Aorta (tissue), 5 donors: ENCODE data around the gene NCEH1. TPM values are rescaled to one million over a fixed set of nuclear protein-coding genes. Genes with fewer than 3 reads are reported as not detected.

Source experiments
- ATAC-seq: fragments of 200-7000 bp; cut with Tn5 transposase; one replicate; pipeline ENCODE4 v1.9.1; 2022; ENCODE audit warnings: moderate library complexity; ENCODE audit not compliant: low FRiP score
- DNase-seq, 2 donors: peaks; one replicate each; pipeline ENCODE4 v3.0.0-alpha.2; 2020
- H3K27ac ChIP-seq, 2 donors: one replicate each; pipeline ENCODE4 v1.5.1; 2013; ENCODE audit warnings: low read length in 2 of 2, mild to moderate bottlenecking in 2 of 2, moderate library complexity in 2 of 2, control low read depth in 1 of 2, inconsistent platforms in 1 of 2, low read depth in 1 of 2
- H3K27me3 ChIP-seq, 2 donors: one replicate each; pipeline ENCODE4 v1.6.1; 2013; ENCODE audit warnings: control low read depth in 1 of 2, low read length in 1 of 2, mild to moderate bottlenecking in 1 of 2, moderate library complexity in 1 of 2; ENCODE audit not compliant: insufficient read depth in 2 of 2, control insufficient read depth in 1 of 2
- H3K36me3 ChIP-seq, 2 donors: one replicate each; pipeline ENCODE4 v1.6.1; 2013; ENCODE audit warnings: control low read depth in 1 of 2, low read length in 1 of 2, mild to moderate bottlenecking in 1 of 2; ENCODE audit not compliant: insufficient read depth in 2 of 2, control insufficient read depth in 1 of 2
- H3K4me1 ChIP-seq, 2 donors: one replicate each; pipeline ENCODE4 v1.6.1; 2013; ENCODE audit warnings: low read length in 2 of 2, control low read depth in 1 of 2, mild to moderate bottlenecking in 1 of 2, moderate library complexity in 1 of 2; ENCODE audit not compliant: insufficient read depth in 2 of 2, control insufficient read depth in 1 of 2
- H3K4me3 ChIP-seq, 2 donors: one replicate each; pipeline ENCODE4 v1.5.1; 2013; ENCODE audit warnings: low read length in 2 of 2, control low read depth in 1 of 2, mild to moderate bottlenecking in 1 of 2
- H3K9me3 ChIP-seq: one replicate; pipeline ENCODE4 v1.6.1; 2013; ENCODE audit warnings: mild to moderate bottlenecking, low read length; ENCODE audit not compliant: control insufficient read depth
- WGBS, 2 donors: extraction: QIAGEN DNeasy Blood & Tissue Kit; methylation state at CpG; one replicate each; pipeline ENCODE4 v1.1.7; 2013; 5-methylcytosine and 5-hydroxymethylcytosine counted together
- intact Hi-C, 2 donors: fragments of 100-400 bp; cut with DNase I; formaldehyde crosslinking; loops; one replicate each; pipeline versions ENCODE4 v1.14.2 to v1.15.0; 2022
- polyA plus RNA-seq, 2 donors: library from polyadenylated mRNA; stranded (reverse); fragments of 200-250 nt; gene quantifications; one replicate each; pipeline ENCODE4 v1.2.3, GENCODE V29; 2013
- total RNA-seq, 2 donors: library from RNA; stranded (reverse); fragmentation: NEBNext Ultra II Directional; extraction: Animal tissue kit (Norgen Biotek cat#: 25700); gene quantifications; one replicate each; pipeline ENCODE4 v1.2.1, GENCODE V29; 2021
- donor health status: healthy with polysubstance abuse.
- donor health status: Bipolar disorder and iron deficiency.
- donor health status: DM: no; HTN: no; CAD: no.
- donor health status: DM: no; HTN: no; CAD: no.
- donor health status: DM: yes; HTN: yes; CAD: no.

The NCEH1 gene
- total and polyA plus RNA-seq, 4 donors: 2.3 to 12.5 (median 6.5) TPM

DNA sequence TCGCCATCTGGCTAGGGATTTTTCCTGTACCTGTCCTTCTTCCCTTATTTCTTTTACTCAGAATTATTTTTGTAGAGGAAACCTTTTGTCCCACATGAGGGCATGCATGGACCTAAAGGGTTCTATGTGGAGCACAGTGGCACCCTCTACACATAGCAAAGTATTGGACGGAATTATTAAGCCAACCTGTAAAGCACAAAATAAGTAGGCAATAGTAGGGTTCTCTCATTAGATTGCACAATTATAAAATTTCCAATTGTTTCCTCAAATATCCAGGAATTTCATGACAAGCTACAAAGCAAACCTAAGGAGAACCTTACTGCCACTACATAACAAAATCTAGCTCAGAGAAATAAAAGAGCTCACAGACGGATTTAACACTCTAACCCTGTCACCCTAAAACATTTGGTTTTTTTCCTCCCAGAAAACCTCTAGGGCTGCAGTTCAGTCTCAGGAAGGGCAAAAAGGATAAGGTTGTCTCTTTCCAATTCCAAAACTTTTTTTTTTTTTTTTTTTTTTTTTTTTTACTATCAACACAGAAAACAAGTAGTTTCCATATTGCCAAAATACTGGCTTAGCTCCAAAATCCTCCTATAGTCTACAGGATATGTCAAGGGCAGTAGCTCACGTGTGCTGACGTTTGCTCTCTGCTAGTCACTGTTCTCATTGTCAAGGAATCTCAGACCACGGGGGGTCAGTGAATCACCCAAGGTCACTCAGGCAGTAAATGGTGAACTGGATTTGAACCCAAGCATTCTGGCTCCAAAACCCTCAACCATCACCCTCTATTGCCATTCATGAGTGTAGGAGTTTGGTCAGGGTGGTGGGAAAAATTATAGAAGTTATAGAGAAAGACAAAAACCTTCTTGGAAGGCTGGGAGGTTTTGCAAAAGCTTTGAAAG is 52.3 kb downstream of the NCEH1 start:
- no peaks in the 10 kb centered on the region for H3K4me1 ChIP-seq
- no peak overlapping the region for H3K27ac ChIP-seq
- H3K4me3 ChIP-seq: no peak overlapping the region
- H3K27me3 ChIP-seq: no peaks in the 10 kb centered on the region
- H3K36me3 ChIP-seq: no peaks in the 10 kb centered on the region
- no peaks in the 10 kb centered on the region for H3K9me3 ChIP-seq
- no peak for ATAC-seq
- DNase-seq: no peak
- WGBS, 2 donors: 77% methylated on average over 6 of the region's 6 CpGs
- intact Hi-C loops: no loop called here

DNA sequence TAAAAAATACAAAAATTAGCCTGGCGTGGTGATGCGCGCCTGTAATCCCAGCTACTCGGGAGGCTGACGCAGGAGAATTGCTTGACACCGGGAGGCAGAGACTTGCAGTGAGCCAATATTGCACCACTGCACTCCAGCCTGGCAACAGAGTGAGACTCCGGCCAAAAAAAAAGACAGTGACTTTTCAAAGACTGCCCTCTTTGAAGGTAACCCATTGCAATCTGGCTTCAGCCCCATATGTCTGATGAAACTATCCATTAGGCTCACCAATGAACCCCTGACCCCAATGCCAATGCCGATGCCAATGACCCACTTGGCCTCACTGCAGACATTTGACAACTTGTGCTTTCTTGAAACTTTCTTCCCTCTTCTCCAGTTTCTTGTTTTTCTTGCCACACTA is 54.3 kb downstream of the NCEH1 start:
- DNase-seq: no peak

GRCh38 chr3:172655388-172655787 is 55.5 kb downstream of the NCEH1 start:
- ATAC-seq (no peak), DNase-seq (no peak)
- Histone ChIP-seq H3K36me3 (no peaks in the 10 kb centered on the region), H3K27ac (no peak overlapping the region), H3K9me3 (no peaks in the 10 kb centered on the region), H3K27me3 (no peaks in the 10 kb centered on the region), H3K4me1 (no peaks in the 10 kb centered on the region), H3K4me3 (no peak overlapping the region)
- intact Hi-C loops: no loop called here
- WGBS, 2 donors: 96 to 98% methylated on average over 5 of the region's 5 CpGs

More for the DNA sequence above, 54.3 kb downstream of the NCEH1 start:
- Histone ChIP-seq H3K9me3 (no peaks in the 10 kb centered on the region), H3K36me3 (no peaks in the 10 kb centered on the region), H3K4me1 (no peaks in the 10 kb centered on the region), H3K27ac (no peak overlapping the region), H3K27me3 (no peaks in the 10 kb centered on the region), H3K4me3 (no peak overlapping the region)
- 91 to 92% methylated on average over 8 of the region's 8 CpGs for WGBS, 2 donors
- no peak for ATAC-seq
- intact Hi-C loops: no loop called here

DNA sequence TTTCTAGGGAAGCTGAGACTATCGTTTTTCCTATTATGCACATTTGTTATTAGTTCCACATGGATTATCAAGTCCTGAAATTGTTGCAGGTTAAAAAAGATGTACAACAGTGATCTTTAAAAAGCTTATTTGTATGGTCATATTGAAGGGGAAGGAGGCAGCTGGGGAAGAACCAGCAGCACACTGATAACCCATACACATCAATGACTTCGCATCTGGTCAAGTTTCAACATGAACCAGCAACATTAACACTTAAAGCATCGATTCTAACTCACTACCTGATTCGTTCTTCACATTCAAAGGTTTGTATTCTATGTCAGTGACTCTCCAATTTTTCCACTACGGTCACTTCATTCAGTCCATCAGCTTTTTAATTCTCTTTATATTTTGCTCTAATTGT is 56.4 kb downstream of the NCEH1 start:
- intact Hi-C loops: no loop called here
- no peaks in the 10 kb centered on the region for H3K9me3 ChIP-seq
- DNase-seq (no peak), ATAC-seq (no peak)
- no peaks in the 10 kb centered on the region for H3K4me1 ChIP-seq
- WGBS, 2 donors: 83 to 93% methylated on average over 5 of the region's 5 CpGs
- no peak overlapping the region for H3K4me3 ChIP-seq
- no peak overlapping the region for H3K27ac ChIP-seq
- H3K27me3 ChIP-seq: no peaks in the 10 kb centered on the region
- no peaks in the 10 kb centered on the region for H3K36me3 ChIP-seq

GRCh38 chr3:172653004-172653572 is 57.8 kb downstream of the NCEH1 start:
- no peak overlapping the region for H3K4me3 ChIP-seq
- DNase-seq: no peak
- H3K36me3 ChIP-seq: no peaks in the 10 kb centered on the region
- H3K27me3 ChIP-seq: no peaks in the 10 kb centered on the region
- no peaks in the 10 kb centered on the region for H3K9me3 ChIP-seq
- no peaks in the 10 kb centered on the region for H3K4me1 ChIP-seq
- no peak for ATAC-seq
- WGBS, 2 donors: 97 to 99% methylated on average over 2 of the region's 2 CpGs
- intact Hi-C loops: no loop called here
- no peak overlapping the region for H3K27ac ChIP-seq

- Histone ChIP-seq H3K4me3 (no peak overlapping the region), H3K9me3 (no peaks in the 10 kb centered on the region), H3K36me3 (no peaks in the 10 kb centered on the region), H3K4me1 (no peaks in the 10 kb centered on the region), H3K27me3 (no peaks in the 10 kb centered on the region), H3K27ac (no peak overlapping the region)
- intact Hi-C loops: no loop called here
- WGBS, 2 donors: 0 to 39% methylated on average over 1 of the region's 1 CpG
- DNase-seq (no peak), ATAC-seq (no peak)
These were observed 58.8 kb downstream of the NCEH1 start for GRCh38 chr3:172651936-172652625.

DNA sequence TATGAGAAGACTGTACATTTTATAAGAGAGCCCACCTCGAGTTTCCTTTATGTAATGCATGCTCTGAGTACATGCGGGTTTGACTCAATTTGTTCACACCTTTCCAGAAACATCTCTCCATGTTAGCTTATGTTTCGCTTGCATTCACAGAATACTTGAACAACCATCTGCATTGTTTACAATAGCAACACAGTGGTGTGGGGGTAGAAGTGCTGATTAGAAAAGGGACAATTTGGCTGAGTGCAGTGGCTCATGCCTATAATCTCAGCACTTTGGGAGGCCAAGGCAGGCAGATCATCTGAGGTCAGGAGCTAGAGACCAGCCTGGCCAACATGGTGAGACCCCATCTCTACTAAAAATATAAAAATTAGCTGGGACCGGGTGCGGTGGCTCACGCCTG is 60.9 kb downstream of the NCEH1 start:
- H3K27me3 ChIP-seq: no peaks in the 10 kb centered on the region
- no peaks in the 10 kb centered on the region for H3K36me3 ChIP-seq
- WGBS, 2 donors: 94 to 97% methylated on average over 6 of the region's 6 CpGs
- no peak overlapping the region for H3K27ac ChIP-seq
- H3K9me3 ChIP-seq: no peaks in the 10 kb centered on the region
- H3K4me1 ChIP-seq: peaks cover 0 to 3% of the 10 kb centered on the region in 2 donors
- ATAC-seq: no peak
- H3K4me3 ChIP-seq: no peak overlapping the region
- no peak for DNase-seq
- intact Hi-C loops: no loop called here

DNA sequence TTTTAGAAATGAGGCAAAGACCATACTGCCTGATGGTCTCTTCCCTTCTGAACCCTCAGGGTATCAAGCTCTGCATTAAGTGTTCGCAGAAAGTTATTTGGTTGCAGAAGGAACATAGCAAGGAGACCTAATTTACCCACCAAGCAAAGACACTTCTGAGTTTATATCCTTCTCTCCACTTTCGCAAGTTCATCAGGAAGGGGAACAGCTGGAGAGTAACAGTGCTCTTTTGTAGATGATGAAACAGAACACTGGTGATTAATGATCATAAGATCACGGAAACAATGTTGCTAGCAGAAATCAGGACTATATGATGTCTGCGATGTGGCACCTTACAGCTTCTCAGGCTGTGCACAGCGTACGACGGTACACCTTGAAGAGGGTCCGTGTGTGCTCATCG is 62.1 kb downstream of the NCEH1 start:
- intact Hi-C loops: no loop called here
- 94 to 95% methylated on average over 9 of the region's 9 CpGs for WGBS, 2 donors
- no peaks in the 10 kb centered on the region for H3K9me3 ChIP-seq
- DNase-seq (no peak), ATAC-seq (no peak)
- no peak overlapping the region for H3K27ac ChIP-seq
- no peak overlapping the region for H3K4me3 ChIP-seq
- H3K36me3 ChIP-seq: peaks cover 0 to under 1% of the 10 kb centered on the region in 2 donors
- no peaks in the 10 kb centered on the region for H3K27me3 ChIP-seq
- peaks cover 0 to 3% of the 10 kb centered on the region in 2 donors for H3K4me1 ChIP-seq
